T-helper 22 cell (primary cell): ENCODE measurements around the gene UBE2I.
"Not testable (repeated sequence)": the region's sequence is repeated elsewhere in the genome, so short reads cannot be mapped to it uniquely, and the experiment has no call there.

Experiments
- DNase-seq: peaks from one replicate; pipeline ENCODE4 v3.0.0-alpha.2; 2020; ENCODE audit warnings: low read depth

UBE2I gene

DNA sequence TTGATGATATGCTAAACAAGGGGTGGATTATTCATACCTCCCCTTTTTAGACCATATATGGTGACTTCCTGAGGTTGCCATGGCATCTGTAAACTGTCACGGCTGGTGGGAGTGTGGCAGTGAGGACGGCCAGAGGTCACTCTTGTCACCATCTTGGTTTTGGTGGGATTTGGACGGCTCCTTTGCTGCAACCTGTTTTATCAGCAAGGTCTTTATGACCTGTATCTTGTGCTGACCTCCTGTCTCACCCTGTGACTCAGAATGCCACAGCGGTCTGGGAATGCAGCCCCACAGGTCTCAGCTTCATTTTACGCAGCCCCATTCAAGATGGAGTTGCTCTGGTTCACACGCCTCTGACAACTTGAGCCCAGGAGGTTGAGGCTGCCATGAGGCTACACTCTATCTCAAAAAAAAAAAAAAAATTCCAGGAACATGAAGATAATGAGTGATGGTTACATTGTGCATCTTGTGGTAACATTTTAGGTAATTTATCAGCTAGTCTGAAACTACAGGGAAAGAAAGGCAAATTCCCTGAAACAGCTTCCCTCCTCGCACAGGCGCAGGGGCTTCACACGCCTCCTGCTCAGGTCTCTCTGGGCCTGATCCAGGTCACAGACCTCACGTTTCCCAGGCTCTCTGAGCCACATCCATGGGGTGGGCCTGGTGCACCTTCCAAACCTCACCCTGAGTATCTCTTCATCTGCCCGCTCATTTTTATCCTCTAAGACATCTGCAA is 15.3 kb upstream of the UBE2I start:
- DNase-seq: no peak

DNA sequence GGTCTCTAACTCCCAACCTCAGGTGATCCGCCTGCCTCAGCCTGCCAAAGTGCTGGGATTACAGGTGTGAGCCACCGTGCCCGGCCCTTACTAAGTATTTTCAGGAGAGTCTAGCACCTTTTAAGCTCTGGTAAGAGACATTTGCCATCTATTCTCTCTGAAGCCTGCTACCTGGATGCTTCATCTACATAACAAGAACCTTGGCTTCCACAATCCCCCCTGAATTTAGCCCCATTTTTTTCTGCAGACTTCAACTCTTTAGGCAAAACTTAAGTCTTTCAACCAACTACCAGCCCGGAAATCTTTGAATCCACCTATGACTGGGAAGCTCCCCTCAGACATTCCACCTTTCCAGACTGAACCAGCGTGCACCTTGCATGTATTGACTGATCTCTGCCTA is 14.0 kb upstream of the UBE2I start:
- no peak for DNase-seq

DNA sequence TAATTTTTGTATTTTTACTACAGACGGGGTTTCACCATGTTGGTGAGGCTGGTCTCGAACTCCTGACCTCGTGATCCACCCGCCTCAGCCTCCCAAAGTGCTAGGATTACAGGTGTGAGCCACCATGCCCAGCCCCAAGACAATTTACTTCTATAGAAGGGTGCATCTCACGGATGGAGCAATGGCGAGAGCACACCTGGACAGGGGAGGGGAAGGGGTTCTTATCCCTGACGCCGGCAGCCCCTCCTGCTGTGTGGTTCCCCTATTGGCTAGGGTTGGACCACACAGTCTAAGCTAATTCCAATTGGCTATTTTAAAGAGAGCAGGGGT is 12.8 kb upstream of the UBE2I start:
- not testable (repeated sequence) for DNase-seq

DNA sequence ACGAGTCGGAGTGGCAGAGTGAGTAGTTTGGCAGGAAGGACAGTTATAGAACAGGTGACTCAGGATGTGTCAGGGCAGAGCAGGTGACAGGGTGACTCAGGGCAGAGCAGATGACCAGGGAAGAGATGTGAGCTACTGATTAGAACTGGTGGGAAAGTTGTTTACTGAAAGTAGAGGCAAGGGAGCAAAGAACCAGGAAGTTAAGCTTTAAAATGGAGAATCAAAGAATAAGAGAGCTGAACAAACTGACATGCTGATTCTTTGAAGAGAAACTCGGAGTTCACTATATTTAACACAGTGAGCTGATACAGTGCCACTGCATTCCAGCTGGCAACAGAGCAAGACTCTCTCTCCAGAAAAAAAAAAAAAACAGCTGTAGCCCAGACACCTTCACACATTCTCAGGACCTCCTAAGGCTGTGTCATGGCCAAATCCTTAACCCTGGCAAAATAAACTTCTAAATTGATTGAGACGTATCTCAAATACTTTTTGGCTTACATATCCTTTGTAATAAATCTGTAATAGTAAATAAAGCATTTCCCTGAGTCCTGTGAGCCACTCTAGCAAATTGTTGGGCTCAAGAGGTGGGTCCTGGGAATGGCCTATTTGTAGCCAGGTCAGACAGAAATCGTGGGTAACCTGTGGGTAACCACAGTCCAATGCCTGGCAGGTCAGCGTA is 12.3 kb upstream of the UBE2I start:
- no peak for DNase-seq

DNA sequence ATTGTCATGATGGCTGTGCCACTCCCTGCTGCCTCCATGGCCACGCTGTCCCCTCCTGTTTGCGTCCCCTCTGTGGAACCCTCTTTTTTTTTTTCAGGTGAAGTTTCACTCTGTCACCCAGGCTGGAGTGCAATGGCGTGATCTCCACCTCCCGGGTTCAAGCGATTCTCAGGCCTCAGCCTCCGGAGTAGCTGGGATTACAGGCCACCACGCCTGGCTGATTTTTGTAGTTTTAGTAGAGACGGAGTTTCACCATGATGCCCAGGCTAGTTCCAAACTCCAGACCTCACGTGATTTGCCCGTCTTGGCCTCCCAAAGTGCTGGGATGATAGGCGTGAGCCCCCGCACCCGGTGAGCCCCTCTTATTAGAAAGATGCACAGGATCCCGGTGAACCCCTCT is 11.0 kb upstream of the UBE2I start:
- no peak for DNase-seq

DNA sequence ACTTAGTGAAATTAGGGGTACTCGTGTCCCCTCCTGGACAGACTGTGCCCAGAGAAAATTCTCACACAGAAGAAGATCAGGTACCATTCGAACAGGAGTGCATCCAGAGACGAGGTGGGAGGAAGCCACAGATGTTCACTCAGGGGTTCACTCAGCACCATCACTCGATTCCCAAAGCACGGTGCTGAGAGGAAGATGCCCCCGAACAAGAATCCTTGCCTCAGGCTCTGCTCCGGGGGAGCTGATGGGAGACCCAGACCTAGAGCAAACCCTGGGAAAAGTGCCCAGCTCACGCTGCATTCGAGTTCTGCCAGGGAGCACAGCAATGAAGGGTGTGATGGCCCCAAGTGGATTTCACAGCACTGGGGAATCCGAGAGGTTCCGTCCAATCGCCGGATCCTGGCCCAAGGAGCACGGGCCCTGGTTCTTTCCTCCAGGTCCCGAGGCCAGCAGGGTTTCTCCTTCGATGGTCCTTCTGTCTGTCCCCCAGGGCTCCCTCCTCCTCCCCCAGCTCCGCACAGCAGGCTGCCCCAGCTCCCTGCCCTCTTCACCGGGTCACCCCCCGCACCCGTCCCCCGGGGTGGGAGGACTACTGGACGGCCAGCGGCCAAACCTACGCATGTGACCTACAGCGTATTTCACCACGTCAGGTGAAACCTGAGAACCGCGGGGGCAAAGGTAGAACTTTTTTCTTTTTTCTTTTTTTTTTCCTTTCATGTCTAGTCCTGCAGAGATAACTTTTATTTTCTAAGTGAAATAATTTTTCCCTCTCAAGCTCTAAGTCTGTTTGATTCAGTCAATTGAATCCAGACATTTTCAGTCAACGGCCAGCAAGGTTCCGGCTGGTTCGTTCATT is 10.2 kb upstream of the UBE2I start:
- DNase-seq: no peak

DNA sequence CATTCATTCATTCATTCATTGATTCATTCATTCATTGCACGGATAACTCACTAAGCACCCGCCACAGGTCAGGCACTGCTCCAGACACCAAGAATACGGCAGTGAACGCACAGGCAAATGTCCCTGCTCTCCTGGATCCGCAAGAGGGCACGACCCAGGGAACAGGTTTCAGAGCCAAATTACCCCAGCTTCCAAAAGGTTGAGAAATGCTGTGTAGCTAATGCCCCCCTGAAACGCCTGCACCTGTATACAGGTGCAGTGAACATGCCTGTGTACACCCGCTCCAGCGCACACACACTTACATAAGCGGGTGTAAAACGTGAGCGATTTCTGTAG is 9.6 kb upstream of the UBE2I start:
- DNase-seq: no peak

DNA sequence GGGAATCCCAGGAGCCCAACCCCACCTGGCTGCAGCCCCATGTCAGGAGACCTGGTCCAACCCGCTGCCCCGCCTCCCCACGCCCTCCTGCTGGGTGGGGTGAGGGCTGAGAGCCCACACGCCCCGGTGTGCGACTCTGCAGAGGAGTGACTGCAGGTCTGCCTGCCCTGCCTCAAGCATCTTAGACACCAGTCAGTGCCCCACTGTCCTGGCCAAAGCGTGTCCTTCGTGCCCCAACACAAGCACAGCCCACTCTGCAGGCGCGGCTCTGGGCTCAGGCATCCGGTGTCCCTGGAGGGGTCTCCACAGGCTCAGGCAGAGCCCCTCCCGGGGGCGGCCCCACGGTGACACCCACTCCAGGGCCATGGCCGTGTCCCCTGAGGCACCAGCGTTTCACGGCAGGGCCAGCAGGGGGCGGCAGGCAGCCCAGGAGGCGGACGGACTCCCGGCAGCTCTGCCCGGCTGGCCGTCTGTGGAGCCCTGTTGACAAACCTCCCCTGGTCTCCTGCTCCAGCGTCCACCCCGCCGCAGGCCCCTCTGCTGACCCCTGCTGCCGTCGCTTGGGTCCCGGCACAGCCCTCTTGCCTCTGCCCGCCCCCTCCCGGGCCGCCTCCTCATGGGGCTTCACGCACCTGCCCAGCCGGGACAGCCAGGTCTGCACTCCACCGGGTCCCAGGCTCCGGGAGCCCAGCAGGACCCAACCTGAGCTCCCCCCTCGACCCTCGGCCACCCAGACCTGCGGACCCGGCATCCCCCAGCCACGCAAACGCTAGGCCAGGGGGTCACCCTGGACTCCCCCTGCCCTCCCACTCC is 8.6 kb upstream of the UBE2I start:
- peak; percentile 40 for DNase-seq

DNA sequence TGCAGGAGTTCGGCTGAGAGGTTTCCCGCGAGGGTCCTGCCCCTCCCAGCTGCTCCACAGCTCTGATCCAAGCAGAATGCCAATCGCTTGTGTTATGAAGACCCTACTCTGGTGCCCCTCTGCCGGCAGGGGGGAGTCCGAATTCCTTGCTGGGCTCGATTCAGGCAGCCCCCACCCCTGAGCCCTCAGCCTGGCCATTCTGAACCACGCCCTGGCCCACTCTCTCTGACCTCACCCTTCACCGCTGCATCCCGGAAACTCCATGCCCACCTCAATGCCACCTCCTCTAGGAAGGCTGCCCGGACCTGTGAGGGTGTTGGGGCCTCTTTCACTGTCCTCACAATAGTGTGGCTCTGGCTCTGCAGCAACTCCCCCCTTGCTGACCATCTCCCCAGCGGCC is 7.9 kb upstream of the UBE2I start:
- DNase-seq: no peak

DNA sequence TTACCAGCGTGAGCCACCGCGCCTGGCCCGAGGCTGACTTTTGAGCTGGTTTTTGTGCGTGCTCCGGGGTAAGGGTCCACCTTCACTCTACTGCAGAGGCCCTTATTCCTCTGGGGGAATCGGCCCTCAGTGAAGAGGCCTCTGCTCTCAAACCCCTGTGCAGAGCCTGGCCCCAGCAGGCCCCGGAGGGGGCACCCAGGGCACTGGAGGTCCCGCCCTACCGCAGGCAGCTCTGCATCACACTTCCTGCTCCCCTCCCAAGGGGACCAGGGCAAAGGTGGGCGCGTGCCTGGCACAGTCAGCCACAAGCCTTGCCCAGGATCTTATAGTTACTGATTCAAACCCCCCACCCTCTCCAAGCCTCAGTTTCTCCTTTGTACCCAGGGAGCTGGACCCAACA is 3.6 kb upstream of the UBE2I start:
- no peak for DNase-seq

DNA sequence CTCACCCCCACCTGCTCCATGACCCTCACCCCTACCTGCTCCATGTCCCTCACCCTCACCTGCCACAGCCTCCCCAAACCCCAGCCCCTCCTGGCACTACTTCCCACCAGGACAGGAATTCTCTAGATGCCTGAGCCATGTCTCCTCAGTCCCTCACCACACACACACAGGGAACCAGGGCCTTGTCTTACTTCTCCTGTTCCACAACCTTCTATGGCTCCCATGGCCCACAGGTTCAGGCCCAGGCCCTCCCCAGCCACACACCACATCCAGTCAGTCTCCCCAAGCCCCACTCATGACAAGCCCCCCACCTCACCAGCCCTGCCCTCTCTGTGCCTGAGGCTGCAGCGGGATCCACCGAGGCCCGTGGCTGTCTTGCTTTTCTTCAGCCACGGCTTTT is 3.1 kb upstream of the UBE2I start:
- no peak for DNase-seq

DNA sequence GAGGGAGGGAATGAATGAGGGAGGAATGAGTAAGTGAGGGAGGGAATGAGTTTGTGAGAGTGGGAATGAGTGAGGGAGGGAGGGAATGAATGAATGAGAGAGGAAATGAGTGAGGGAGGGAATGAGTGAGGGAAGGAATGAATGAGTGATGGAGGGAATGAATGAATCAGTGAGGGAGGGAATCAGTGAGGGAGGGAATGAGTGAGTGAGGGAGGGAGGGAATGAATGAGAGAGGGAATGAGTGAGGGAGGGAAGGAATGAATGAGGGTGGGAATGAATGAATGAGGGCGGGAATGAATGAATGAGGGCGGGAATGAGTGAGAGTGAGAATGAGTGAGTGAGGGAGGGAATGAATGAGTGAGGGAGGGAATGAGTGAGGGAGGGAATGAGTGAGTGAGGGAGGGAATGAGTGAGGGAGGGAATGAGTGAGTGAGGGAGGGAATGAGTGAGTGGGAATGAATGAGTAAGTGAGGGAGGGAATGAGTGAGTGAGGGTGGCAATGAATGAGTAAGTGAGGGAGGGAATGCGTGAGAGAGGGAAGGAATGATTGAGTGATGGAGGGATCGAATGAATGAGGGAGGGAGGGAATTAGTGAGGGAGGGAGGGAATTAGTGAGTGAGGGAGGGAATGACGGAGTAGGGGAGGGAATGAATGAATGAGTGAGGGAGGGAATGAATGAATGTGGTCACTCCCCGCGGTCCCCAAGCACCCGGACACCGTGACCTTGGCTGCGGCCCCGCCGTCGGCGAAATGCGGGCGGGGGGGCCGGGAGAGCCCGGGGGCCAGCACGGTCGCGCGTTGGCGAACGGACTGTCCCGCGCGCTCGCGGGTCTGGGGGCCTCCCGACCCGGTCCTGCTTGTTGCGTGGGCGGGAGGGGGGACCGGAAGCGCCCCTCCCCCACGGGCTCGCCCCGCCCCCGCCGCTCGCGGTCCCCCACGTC is 1.1 kb upstream of the UBE2I start:
- no peak for DNase-seq

DNA sequence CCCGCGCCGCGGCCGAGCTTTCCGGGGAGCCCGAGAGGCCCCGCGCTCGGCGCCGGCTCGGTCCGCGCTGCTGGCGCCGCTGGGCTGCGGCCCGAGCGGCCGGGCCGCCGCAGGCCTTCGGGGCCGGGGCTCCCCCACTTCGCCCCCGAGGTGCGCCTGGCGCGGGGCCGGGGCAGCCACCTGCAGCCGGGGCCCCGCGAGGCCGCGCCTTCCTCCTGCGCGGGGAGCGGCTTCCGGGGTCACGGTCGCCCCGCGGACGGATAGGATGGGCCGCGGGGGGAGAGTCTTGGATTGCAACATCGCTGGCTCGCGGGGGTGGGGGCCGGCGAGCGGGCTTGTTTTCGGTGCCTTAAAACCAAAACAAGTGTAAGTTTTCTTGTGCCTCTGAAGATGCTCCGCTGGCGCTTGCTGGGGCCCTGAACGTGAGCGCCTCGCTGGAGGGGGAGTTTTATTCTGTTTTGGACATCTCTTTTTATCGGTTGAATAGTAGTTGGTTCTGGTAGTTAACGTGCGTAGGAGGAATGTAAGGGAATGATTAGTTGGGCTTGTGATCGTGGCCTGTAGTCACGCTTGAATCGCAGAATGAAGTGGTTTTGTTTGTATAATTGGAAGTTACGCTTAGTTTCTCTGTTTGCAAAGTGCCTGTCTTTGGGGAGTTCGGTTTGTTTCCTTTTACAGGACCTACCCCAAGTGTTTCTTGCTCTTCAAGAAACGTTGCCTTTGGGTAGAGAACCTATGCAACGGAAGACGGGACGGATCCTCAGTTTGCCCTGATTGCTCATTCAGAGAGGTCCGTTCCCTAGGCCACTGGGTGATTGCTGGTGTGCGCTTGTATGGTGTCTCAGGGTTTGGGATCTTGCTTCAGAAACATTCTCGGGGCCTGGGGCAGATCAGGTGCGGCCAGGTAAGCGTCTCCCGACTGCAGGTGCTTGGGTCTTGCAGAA is 724 bp downstream of the UBE2I start:
- DNase-seq: peak; percentile 57

DNA sequence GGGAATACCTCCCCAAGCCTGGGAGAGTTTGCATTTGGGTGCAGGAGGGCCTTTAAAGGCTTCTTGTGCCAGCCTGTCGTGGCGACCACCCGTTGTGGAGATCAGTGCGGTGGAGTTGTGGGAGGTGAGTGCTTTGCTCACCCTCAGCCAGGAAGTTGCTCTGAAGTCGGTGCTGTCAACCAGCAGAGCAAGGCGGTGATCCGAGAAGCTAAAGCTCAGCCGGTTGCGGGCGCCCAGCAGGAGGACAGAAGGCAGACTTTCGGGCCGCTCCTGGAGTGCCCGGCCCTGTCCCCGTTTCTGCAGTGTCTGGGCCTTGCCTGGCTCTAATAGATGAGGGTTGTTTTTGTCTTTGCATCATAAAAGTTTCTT is 1.4 kb downstream of the UBE2I start:
- DNase-seq: no peak

DNA sequence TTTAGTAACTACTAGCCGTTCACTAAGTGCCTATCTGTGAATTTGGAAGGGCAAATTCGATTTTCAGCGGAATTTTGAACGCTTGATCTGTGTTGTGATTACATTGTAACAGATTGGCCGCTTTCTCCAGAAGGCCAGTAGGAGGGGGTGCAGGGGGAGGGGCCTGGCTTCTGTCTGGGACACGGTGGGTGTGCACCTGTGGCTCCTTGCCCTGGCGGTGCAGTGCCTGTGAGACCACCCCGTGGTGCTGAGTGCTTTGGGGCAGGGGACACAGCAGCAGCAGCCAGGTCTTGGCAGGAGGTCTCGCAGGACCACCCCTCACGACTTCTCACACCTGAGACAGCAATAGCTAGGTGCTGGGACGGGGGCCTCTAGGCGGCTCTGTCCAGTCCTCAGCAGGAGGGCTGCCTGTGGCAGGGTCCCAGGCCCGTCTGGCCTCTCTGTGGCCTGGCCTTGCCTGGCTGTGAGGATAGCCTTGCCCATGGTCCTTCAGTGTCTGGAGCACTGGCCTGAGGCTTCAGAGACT is 1.8 kb downstream of the UBE2I start:
- DNase-seq: no peak

DNA sequence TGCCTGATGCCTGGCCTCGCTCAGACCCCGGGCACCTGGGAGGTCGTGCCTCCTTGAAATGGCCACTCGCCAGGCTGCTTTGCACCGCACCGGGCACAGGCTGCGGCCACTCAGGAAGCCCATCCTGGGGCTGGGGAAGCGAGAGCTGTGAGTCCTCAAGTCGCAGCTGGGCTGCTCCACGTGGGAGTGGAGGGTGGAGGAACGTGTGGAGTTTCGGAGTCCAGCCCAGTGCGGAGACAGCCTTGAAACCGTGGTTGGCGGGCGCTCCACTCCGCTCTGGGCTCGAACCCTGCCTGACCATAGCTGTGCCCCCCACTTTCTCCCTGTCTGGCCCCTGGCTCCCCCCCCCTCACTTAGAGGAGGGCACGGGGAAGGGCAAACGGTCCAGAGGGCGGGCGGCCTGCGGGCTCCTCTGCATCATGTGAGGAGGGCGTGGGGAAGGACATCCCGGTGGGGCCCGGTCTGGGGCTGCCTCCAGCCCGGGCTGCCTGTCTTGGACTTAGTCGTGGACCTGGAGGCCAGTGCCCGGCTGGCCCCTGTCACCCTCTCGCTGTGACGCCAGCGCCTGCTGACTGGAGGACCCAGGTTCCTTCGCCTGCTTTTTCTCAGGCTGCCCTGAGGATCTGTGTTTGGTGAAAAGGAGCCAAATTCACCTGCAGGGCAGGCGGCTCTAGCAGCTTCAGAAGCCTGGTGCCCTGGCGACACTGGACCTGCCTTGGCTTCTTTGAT is 2.5 kb downstream of the UBE2I start:
- no peak for DNase-seq

DNA sequence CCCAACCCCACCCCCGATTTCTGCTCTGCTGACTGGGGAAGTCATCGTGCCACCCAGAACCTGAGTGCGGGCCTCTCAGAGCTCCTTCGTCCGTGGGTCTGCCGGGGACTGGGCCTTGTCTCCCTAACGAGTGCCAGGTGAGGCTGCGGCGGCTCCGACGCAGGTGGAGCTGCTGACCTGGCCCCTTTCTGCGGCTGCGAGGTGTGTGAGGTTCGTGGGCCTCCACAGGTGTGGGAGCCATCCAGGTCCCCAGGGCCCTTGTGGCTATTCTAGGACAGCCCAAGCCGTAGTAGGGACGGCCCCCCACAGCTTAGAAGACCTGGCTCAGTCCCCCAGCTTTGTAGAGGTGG is 3.0 kb downstream of the UBE2I start:
- no peak for DNase-seq

DNA sequence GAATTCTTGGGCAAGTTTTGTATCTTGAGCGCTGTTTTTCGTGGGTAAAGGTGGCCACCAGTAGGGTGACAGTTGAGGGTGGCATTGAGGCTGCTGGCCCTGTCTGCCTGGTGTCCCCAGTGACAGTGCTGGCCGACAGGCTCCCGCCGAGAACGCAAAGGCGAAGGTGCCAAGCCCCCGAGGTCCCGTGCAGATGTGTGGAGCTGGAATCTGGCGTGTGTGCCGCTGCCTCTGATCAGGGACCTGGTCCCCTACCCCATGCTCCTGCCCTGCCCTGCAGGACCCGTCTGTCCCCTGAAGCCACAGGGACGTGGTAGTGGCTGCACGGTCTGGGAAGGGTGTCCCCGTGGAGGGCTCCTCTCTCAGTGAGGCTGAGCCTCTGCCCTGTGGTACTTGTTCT is 3.5 kb downstream of the UBE2I start:
- DNase-seq: no peak

DNA sequence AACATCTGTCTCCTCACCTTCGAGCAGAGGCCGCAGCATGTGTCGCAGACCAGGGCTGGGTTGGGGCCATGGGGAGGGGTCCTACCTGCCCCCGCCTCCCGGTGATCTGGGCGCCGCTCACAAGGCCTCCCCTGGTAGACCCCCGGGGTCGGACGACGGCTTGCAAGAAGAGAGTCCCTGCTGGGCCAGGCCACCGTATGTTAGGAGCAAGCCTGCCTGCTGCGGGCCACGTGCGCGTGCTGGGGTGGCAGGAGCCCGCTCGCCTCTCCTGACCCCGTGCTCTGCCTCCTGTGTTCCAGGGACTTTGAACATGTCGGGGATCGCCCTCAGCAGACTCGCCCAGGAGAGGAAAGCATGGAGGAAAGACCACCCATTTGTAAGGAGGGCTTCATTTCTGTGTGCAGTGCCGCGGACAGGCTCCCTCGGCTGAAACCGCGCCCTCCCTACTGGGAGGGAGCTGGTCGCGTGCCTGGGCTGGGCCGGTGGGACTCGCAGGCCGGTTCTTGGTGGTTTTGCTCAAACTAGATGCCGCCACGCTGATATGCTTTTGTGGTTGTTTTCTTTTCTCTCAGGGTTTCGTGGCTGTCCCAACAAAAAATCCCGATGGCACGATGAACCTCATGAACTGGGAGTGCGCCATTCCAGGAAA is 4.4 kb downstream of the UBE2I start:
- DNase-seq: no peak
